Stimulated activated CD4-positive, alpha-beta T cell treated with anti-CD3 and anti-CD28 coated beads, Interleukin-2, amount 100 ng/mL, for 4 hours (primary cell): ENCODE measurements around the gene ARHGAP45.

ENCODE experiments used
- DNase-seq: peaks from one replicate; pipeline ENCODE4 v3.0.0-alpha.2; 2020; ENCODE audit warnings: low read depth

Gene ARHGAP45

GRCh38 chr19:1135454-1135853 is 68.5 kb downstream of the ARHGAP45 start:
- DNase-seq, result no peak

- DNase-seq, result no peak
Measured at GRCh38 chr19:1136201-1136600, 69.2 kb downstream of the ARHGAP45 start.
